Measurements from ENCODE around the gene TMEM131L.
"Not testable (repeated sequence)": the region's sequence is repeated elsewhere in the genome, so short reads cannot be mapped to it uniquely, and the experiment has no call there.

Gene TMEM131L

GRCh38 chr4:153661908-153662307, 195.7 kb downstream of the TMEM131L start:
- DNase-seq, result no peak

GRCh38 chr4:153663667-153664066, 197.5 kb downstream of the TMEM131L start:
- DNase-seq, result no peak

- DNase-seq, result not testable (repeated sequence)
Measured at GRCh38 chr4:153666505-153666904, 200.3 kb downstream of the TMEM131L start.

- no peak for DNase-seq
Measured at GRCh38 chr4:153668647-153669046, 202.5 kb downstream of the TMEM131L start.

GRCh38 chr4:153669838-153670237, 203.7 kb downstream of the TMEM131L start:
- no peak for DNase-seq

GRCh38 chr4:153676486-153676885, 210.3 kb downstream of the TMEM131L start:
- no peak for DNase-seq

- no peak for DNase-seq
Measured at GRCh38 chr4:153676984-153677383, 210.8 kb downstream of the TMEM131L start.

- DNase-seq, result no peak
Measured at GRCh38 chr4:153679486-153679885, 213.3 kb downstream of the TMEM131L start.

GRCh38 chr4:153683763-153684181, 217.6 kb downstream of the TMEM131L start:
- DNase-seq, result no peak

- peak; percentile 69 for DNase-seq
Measured at GRCh38 chr4:153684182-153684970, 218.2 kb downstream of the TMEM131L start, which contains the start of gene TLR2. Gene TLR2 (plus strand): TSS chr4:153684280. CDS start chr4:153702908, 18,628 bp downstream.

GRCh38 chr4:153684971-153685371, 218.8 kb downstream of the TMEM131L start:
- DNase-seq, result no peak

Data from CD4-positive, alpha-beta T cell treated with Interleukin-17A for 4 hours (primary cell).